ENCODE results near the gene NRL. TPM values are rescaled to one million over a fixed set of nuclear protein-coding genes. Genes with fewer than 3 reads are reported as not detected.

The NRL gene
- total and polyA plus RNA-seq, 2 donors from 2014 or later, result 4.9 to 5.5 TPM

- FAIRE-seq (peak; percentile 94), DNase-seq (peak; percentile 98 to 99 (median 99))
- peak within 1 kb of the TSS; percentile 91 to 98 for H3K27ac ChIP-seq (ENCODE audit: low read depth in 2 of 2, low read length in 2 of 2)
- H3K9ac ChIP-seq (ENCODE audit: low read length in 3 of 3), result peak within 1 kb of the TSS; percentile 72 to 92 (median 79)
- H3K4me3 ChIP-seq (ENCODE audit: low read length in 3 of 3), result peak within 1 kb of the TSS; percentile 84 to 94 (median 87)
- TF ChIP-seq CTCF (IDR thresholded peaks at IDR 0.05; ENCODE audit: borderline replicate concordance, extremely low read depth, insufficient read depth), result no peak
- intact Hi-C loops (cut with DNase I), result no loop called here
- H3K36me3 ChIP-seq (ENCODE audit: control insufficient read depth in 2 of 3, insufficient read depth in 3 of 3, low read length in 3 of 3), result peaks cover 4 to 29% (median 26%) of the 10 kb centered on the region in 3 donors
- no peaks in the 10 kb centered on the region for H3K9me3 ChIP-seq (ENCODE audit: control insufficient read depth in 2 of 3, insufficient read depth in 1 of 3, low read length in 3 of 3)
- H3K27me3 ChIP-seq (ENCODE audit: control insufficient read depth, insufficient read depth, low read length), result no peaks in the 10 kb centered on the region
- peaks cover 2 to 22% (median 11%) of the 10 kb centered on the region in 3 donors for H3K4me1 ChIP-seq (ENCODE audit: control insufficient read depth in 2 of 3, insufficient read depth in 2 of 3, low read depth in 1 of 3, low read length in 3 of 3)
Measured at GRCh38 chr14:24146978-24147760, 32.4 kb upstream of the NRL start, which contains the start of gene RNF31. RNF31 (plus strand) TSS chr14:24147498; CDS start chr14:24147699, 201 bp downstream.

- Histone ChIP-seq H3K9me3 (ENCODE audit: control insufficient read depth in 2 of 3, insufficient read depth in 1 of 3, low read length in 3 of 3) (no peaks in the 10 kb centered on the region), H3K9ac (ENCODE audit: low read length in 3 of 3) (peak within 1 kb of the TSS; percentile 72 to 92 (median 79)), H3K4me3 (ENCODE audit: low read length in 3 of 3) (peak within 1 kb of the TSS; percentile 84 to 94 (median 87)), H3K36me3 (ENCODE audit: control insufficient read depth in 2 of 3, insufficient read depth in 3 of 3, low read length in 3 of 3) (peaks cover 4 to 24% (median 21%) of the 10 kb centered on the region in 3 donors), H3K27me3 (ENCODE audit: control insufficient read depth, insufficient read depth, low read length) (no peaks in the 10 kb centered on the region), H3K27ac (ENCODE audit: low read depth in 2 of 2, low read length in 2 of 2) (peak within 1 kb of the TSS; percentile 91 to 98), H3K4me1 (ENCODE audit: control insufficient read depth in 2 of 3, insufficient read depth in 2 of 3, low read depth in 1 of 3, low read length in 3 of 3) (peaks cover 2 to 26% (median 11%) of the 10 kb centered on the region in 3 donors)
- FAIRE-seq (no peak), DNase-seq (peak; percentile 99)
- intact Hi-C loops (cut with DNase I), result no loop called here
- peak; percentile 5 for TF ChIP-seq CTCF (IDR thresholded peaks at IDR 0.05; ENCODE audit: borderline replicate concordance, extremely low read depth, insufficient read depth)
Measured at GRCh38 chr14:24146453-24146977, 31.8 kb upstream of the NRL start, which contains the start of gene PSME2. PSME2 (minus strand) TSS chr14:24146610; CDS start chr14:24146581, 29 bp downstream.

GRCh38 chr14:24145690-24146452 lies 31.1 kb upstream of the NRL start:
- intact Hi-C loops (cut with DNase I), result no loop called here
- DNase-seq, result no peak

More at GRCh38 chr14:24145690-24146452, 31.1 kb upstream of the NRL start:
- H3K27me3 ChIP-seq (ENCODE audit: control insufficient read depth, insufficient read depth, low read length), result no peaks in the 10 kb centered on the region
- H3K4me1 ChIP-seq (ENCODE audit: control insufficient read depth in 2 of 3, insufficient read depth in 2 of 3, low read depth in 1 of 3, low read length in 3 of 3), result peaks cover 2 to 29% (median 11%) of the 10 kb centered on the region in 3 donors
- no peak for FAIRE-seq
- H3K4me3 ChIP-seq (ENCODE audit: low read length in 3 of 3), result peak overlapping the region; percentile 84 to 94 (median 87)
- TF ChIP-seq CTCF (IDR thresholded peaks at IDR 0.05; ENCODE audit: borderline replicate concordance, extremely low read depth, insufficient read depth), result no peak
- peaks cover 4 to 17% (median 15%) of the 10 kb centered on the region in 3 donors for H3K36me3 ChIP-seq (ENCODE audit: control insufficient read depth in 2 of 3, insufficient read depth in 3 of 3, low read length in 3 of 3)
- peak overlapping the region; percentile 50 to 92 (median 72) for H3K9ac ChIP-seq (ENCODE audit: low read length in 3 of 3)
- peak overlapping the region; percentile 91 to 98 for H3K27ac ChIP-seq (ENCODE audit: low read depth in 2 of 2, low read length in 2 of 2)
- no peaks in the 10 kb centered on the region for H3K9me3 ChIP-seq (ENCODE audit: control insufficient read depth in 2 of 3, insufficient read depth in 1 of 3, low read length in 3 of 3)
